Inferior parietal cortex (tissue), 1 donor: ENCODE data around the gene SEMA5B.

Source experiments
- DNase-seq: peaks from one replicate; pipeline ENCODE4 v3.0.0-alpha.2; 2016; ENCODE audit errors: extremely low spot score

SEMA5B gene

GRCh38 chr3:122994954-122995353 is 32.6 kb downstream of the SEMA5B start:
- no peak for DNase-seq

- DNase-seq = no peak
Measured at GRCh38 chr3:122993124-122993978, 34.2 kb downstream of the SEMA5B start.

GRCh38 chr3:122992676-122993075 is 34.9 kb downstream of the SEMA5B start:
- DNase-seq = no peak

- DNase-seq = no peak
Measured at GRCh38 chr3:122992133-122992532, 35.4 kb downstream of the SEMA5B start.

- no peak for DNase-seq
Measured at GRCh38 chr3:122991236-122991985, 36.2 kb downstream of the SEMA5B start.

- no peak for DNase-seq
Measured at GRCh38 chr3:122989856-122990575, 37.5 kb downstream of the SEMA5B start.

GRCh38 chr3:122988508-122988907 is 39.1 kb downstream of the SEMA5B start:
- no peak for DNase-seq

GRCh38 chr3:122987736-122988319 is 39.7 kb downstream of the SEMA5B start:
- DNase-seq = no peak

GRCh38 chr3:122987231-122987630 is 40.3 kb downstream of the SEMA5B start:
- DNase-seq = no peak

- no peak for DNase-seq
Measured at GRCh38 chr3:122986693-122987179, 40.8 kb downstream of the SEMA5B start.

GRCh38 chr3:122985539-122985938 is 42.0 kb downstream of the SEMA5B start:
- DNase-seq = no peak

GRCh38 chr3:122984650-122985049 is 42.9 kb downstream of the SEMA5B start:
- no peak for DNase-seq

- DNase-seq = no peak
Measured at GRCh38 chr3:122984007-122984406, 43.6 kb downstream of the SEMA5B start.

GRCh38 chr3:122982216-122983185 is 45.1 kb downstream of the SEMA5B start:
- DNase-seq = no peak

- DNase-seq = no peak
Measured at GRCh38 chr3:122979211-122979610, 48.4 kb downstream of the SEMA5B start.

- no peak for DNase-seq
Measured at GRCh38 chr3:122978569-122978968, 49.0 kb downstream of the SEMA5B start.

- no peak for DNase-seq
Measured at GRCh38 chr3:122977746-122978466, 49.7 kb downstream of the SEMA5B start.

GRCh38 chr3:122975924-122976293 is 51.7 kb downstream of the SEMA5B start:
- no peak for DNase-seq

- DNase-seq = no peak
Measured at GRCh38 chr3:122975163-122975923, 52.2 kb downstream of the SEMA5B start.
